GM18867 (cell line): Measurements from ENCODE around the gene MRPL32.
"Not testable (repeated sequence)": the region's sequence is repeated elsewhere in the genome, so short reads cannot be mapped to it uniquely, and the experiment has no call there.

ENCODE experiments used
- ATAC-seq: cut with Tn5 transposase; IDR thresholded peaks from one replicate; pipeline ENCODE4 v1.9.1; 2021; ENCODE audit warnings: mild to moderate bottlenecking, moderate library complexity; ENCODE audit not compliant: unreplicated experiment

Gene MRPL32

GRCh38 chr7:42931834-42932651, at the start of gene MRPL32, which contains the start of gene PSMA2:
MRPL32 (plus strand) TSS chr7:42932376; CDS start chr7:42932387, 11 bp downstream.
PSMA2 (minus strand) TSS chr7:42932174; CDS start chr7:42932158, 16 bp downstream.
- ATAC-seq, result peak; percentile 99

DNA sequence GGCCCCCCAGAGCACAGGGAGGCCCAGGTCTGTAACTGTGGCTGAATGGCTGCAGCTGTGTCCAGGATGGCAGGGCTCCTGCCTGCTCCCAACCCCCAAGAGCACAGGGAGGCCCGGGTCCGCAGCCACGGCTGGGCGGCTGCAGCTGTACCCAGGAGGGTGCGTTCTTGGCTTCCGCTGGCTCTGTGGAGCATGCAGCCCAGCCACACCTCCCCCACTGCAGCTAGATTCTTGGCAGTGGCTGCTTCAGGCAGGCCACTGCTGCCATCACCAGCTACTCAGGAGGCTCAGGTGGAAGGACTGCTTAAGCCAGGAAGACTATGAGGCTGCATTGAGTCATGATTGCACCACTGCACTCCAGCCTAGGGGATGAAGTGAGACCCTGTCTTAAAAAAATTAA, 48.2 kb upstream of the MRPL32 start:
- no peak for ATAC-seq

GRCh38 chr7:42885183-42885582, 47.0 kb upstream of the MRPL32 start:
- ATAC-seq, result not testable (repeated sequence)

DNA sequence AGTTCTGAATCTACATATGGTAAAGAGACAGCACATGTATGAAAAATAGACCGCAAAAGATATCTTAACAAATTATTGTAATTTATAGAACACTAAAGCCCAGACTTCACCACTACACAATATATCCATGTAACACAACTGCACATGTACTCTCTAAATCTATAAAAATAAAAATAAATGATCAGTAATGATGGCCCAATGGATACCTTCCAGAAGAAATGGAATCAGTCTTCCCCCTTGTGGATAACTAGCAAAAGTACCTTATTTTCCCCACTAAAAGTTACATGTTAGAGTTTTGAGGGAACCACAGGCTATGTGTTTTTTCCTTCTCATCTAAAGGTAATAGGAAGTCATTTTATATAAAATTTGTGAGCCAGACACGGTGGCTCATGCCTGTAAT, 46.0 kb upstream of the MRPL32 start:
- no peak for ATAC-seq

- no peak for ATAC-seq
Measured at GRCh38 chr7:42886893-42887505, 45.2 kb upstream of the MRPL32 start.

DNA sequence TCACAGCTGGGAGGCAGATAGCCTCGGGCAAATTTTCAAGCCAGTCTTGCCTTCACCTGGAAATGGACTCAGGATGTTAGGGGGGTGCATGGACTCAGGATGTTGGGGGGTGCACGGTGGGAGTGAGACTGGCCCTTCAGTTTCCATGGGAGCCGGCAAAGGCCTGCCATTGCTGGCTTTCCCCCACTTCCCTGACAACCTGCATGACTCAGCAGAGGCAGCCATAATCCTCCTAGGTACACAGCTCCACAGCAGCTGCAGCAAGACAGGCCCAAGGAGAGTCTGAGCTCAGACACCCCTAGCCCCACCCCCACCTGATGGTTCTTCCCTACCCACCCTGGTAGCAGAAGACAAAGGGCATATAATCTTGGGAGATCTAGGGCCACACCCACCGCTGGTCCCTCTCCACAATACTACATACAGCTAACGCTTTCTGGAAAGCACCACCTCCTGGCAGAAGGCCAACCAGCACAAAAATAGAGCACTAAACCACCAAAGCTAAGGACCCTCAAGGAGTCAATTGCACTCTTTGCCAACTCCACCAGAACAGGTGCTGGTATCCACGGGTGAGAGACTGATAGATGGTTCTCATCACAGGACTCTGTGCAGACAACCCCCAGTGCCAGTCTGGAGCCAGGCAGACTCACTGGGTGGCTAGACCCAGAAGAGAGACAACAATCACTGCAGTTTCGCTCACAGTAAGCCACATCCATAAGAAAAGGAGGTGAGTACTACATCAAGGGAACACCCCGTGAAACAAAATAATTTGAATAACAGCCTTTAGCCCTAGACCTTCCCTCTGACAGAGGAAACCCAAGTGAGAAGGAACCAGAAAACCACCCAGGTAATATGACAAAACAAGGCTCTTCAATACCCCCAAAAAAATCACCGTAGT, 38.6 kb upstream of the MRPL32 start:
- no peak for ATAC-seq

- ATAC-seq, result no peak
Measured at GRCh38 chr7:42900842-42901241, 31.3 kb upstream of the MRPL32 start.

DNA sequence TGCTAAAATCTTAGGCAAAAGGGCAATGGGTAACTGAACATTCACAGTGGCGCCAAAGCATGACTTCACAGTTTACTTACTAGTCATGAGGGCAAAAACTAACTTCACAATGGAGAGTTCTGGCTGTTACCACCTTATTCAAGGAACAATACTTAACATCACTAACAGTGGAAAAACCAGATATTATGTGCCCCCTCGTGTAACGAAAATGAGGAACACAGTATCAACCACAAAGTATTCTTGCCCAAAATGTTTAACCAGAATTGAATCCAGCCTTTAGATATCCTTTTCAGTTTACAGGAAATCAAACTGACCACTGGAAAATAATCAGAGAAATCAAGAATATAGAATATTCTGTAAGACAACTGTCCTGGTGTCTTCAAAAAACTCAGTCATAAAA, 29.8 kb upstream of the MRPL32 start:
- ATAC-seq, result no peak

GRCh38 chr7:42906181-42906580, 26.0 kb upstream of the MRPL32 start:
- no peak for ATAC-seq

DNA sequence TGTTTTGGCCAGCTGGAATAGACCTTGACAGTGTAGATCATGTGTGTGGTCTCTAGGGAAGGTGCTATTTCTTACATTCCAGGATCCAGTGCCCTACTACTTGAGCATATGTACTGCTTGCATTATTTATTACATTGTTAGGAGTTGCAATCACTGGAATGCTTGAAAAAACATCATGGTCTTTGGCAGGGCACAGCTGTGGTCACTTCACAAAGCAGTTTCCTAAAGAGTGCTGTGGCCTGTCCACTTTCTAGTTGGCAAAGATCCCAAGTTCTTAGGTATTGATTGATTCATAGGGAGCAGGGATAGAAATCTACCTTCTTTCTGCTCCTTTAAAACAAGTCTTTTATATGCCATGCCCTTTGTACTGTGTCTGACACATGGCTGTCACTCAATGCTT, 24.9 kb upstream of the MRPL32 start:
- ATAC-seq, result no peak

DNA sequence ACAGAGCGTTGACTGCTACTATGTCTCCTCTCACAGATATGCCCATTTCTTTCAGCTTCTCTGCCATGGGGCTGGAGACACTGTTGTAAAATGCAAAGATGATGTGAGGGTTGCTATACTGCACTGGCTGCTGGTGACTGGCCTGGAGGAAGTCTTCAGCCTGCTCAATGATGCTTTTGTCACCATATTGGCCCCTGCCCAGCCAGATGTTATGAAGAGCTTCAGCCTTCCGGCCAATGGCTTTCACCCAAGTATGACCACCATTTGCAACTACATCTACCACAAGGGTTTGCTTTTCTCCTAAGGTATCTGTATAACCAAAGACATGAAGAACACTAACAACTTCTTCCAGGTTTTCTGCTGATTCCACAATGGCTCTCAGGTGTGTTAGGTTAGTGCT, 21.9 kb upstream of the MRPL32 start:
- no peak for ATAC-seq

DNA sequence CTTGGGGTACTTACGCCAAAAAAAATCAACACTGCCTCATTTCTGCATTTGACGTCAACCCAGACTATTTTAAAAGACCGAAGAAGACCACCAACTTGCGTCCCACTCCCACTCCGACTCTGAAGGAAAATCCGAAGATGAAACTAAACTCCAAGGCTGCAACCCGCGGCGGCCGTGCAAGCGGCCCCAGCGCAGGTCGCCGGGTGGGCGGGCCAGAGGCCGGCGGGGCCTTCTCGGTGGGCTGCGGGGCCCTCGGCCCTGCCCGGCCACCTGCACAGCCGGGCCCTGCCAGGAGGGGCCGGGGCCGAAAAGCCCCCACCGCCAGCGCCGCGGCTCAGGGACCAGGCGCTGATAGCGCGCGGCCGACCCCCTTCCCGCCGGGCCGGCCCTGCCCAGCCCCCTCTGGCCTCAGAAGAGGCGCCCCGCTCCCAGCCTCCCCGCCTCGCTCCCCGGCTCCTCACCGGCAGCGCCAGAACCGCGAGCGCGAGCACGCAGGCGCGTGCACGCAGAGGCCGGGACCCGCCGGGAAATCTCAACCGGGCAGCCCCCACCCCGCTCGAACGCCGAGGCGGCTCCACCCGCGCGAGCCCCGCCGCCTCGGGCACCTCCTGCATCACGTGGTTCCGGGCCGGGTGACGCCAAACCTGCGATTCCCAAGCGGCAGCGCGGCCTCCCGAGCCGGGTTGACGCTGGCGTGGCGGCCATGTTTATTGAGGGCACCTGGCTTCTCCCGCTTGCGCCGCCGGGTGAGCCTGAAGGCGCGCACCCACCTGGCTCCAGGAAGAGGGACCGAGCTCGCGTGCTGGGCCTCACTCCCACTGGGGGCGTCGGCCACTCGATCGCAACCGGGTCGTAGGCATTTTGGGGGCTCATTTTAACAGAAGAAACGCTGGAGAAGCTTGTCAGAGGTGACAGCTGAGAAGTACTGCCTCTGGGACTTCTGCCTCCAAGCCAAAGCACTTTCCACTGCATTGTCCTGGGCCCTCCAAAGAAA, 20.4 kb upstream of the MRPL32 start, which contains the start of gene C7orf25:
Gene C7orf25 (minus strand): TSS at position 617 of the 994 bp plus-strand sequence. CDS start 1,170 bp downstream, outside the sequence.
- peak; percentile 90 for ATAC-seq

- no peak for ATAC-seq
Measured at GRCh38 chr7:42913591-42913990, 18.6 kb upstream of the MRPL32 start.

DNA sequence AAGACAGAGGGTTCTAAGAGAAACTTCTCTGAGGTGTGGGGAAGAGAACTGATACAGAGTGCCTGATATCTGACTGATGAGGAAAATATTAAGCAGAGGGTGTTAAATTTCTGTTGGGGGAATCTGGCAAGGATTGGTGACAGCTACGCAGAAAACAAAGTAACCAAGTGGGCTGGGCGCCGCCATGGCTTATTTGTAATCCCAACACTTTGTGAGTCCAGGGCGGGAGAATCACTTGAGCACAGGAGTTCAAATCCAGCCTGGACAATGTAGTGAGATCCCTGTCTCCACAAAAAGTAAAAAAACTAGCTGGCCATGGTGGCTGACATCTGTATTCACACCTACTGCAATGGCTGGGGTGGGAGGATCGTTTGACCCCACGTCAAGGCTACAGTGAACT, 18.2 kb upstream of the MRPL32 start:
- ATAC-seq, result no peak

DNA sequence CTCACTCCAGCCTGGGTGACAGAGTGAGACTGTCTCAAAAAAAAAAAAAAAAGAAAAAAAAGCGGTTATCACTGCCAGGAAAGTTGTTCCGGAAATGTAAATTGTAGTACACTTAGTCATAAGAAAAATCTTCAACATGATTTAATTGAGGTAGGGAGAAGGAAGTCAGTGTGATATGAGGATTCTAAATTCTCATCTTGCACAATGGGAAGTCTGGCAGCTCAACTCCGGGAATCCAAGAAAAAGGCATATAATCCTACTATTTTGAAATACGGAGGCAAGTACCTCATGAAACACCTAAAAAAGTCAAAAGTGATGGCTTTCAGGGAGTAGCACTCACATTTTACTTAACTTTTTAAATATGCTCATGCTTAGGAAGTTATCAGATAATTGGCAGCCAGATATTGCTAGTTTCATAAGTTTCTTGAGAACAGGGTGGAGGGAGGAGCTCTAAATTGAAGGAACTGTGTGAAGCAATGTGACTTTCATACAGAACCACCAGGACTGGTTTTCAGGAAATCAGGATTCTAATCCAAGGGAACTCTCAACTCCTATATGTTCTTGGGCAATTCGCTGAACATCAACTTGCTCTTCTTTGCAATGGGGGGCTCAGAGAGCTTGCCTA, 17.6 kb upstream of the MRPL32 start:
- ATAC-seq, result no peak

GRCh38 chr7:42915356-42915755, 16.8 kb upstream of the MRPL32 start:
- ATAC-seq, result no peak

DNA sequence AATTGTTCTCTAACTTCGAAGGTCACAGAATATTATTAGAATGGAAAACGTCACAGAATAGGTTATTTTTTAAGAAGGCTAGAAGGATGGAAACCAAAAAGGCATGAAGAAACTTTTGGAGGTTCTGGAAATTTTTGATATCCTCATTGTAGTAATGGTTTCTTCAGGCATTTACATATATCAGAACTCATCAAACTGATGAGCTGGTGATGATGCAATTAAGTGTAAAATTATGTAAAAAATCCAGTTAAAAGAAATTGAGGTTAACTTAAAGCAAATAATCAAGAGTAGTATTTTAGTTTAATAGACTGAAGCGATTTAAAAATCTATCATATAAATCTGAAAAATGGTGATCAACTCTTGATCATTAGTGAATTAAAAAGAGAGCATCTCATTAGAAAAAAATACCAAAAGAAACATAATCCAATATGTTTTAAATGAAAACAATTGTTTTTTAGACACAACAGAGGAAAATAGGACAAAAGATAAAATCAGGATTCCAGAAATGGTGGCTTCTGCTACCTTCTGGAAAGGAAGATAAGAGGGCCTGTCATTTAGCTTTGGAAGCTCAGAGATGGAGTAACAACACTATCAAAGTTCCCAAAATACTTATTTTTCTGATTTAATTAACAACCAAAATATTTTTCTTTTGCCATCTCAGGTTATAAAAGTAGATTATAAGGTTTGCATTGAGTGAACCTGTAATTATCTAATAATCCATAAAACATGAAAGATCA, 10.0 kb upstream of the MRPL32 start:
- ATAC-seq, result no peak

DNA sequence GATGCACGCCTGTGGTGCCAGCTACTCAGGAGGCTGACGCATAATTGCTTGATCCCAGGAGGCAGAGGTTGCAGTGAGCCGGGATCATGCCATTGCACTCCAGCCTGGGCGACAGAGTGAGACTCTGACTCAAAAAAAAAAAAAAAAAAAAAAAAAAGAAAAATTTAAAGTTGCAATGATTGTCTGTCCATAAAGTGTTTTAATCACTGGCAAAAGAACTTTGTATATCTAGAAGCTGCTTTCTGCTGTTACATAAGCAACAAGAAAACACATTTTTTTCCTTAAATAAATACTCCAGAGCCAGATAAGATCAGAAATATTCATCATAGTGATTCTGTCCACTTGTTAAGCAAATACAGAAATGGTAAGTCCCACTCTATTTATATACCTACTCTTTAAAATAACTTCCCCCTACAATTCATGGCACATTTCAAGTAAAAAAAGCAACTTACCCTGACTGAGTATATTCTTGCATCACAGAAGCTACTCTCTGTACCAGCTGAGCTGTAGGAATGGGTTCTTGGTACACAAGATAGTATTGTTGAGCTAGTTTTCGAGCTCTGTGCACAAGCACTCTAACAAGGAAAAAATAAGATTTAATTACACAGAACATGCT, 7.8 kb upstream of the MRPL32 start:
- ATAC-seq, result no peak
